OCI-LY1 (cell line): Measurements from ENCODE around the gene TNNC1.

Experiments used
- CTCF ChIP-seq: fragments of 200-600 bp; sonication (generic), shearing (Covaris generic); IDR thresholded peaks from 2 replicates; pipeline ENCODE4 v1.5.1; 2017; ENCODE audit warnings: mild to moderate bottlenecking, antibody characterized with exemption, low read length, moderate library complexity, mixed read lengths
- EZH2 ChIP-seq: fragments of 200-600 bp; sonication (generic), shearing (Covaris generic); IDR thresholded peaks from 2 replicates; pipeline ENCODE4 v1.8.0; 2017; ENCODE audit warnings: borderline replicate concordance, mixed run types, mild to moderate bottlenecking, antibody characterized with exemption, low read length, moderate library complexity, mixed read lengths

- TF ChIP-seq CTCF, result no peak
- TF ChIP-seq EZH2, result no peak
Measured at GRCh38 chr3:52450489-52451236, 3.2 kb downstream of the TNNC1 start.
